C1 segment of cervical spinal cord (tissue), 14 donors: ENCODE data around the gene RNF227.

Experiments used
- DNase-seq, 14 donors: peaks; one replicate each; lab custom pipeline; 2025; lab: John Stamatoyannopoulos, UW

Gene RNF227

GRCh38 chr17:7930841-7931631 is 14.9 kb upstream of the RNF227 start:
- no peak for DNase-seq

GRCh38 chr17:7929158-7930023 is 13.3 kb upstream of the RNF227 start, which contains the start of gene KCNAB3:
Gene KCNAB3 (minus strand): TSS chr17:7929856. CDS start chr17:7929435, 421 bp downstream.
- DNase-seq: peak in 6 of 14 donors; percentile 13 to 83 (median 20)

GRCh38 chr17:7927596-7927995 is 11.5 kb upstream of the RNF227 start:
- no peak for DNase-seq

GRCh38 chr17:7922845-7923628 is 6.9 kb upstream of the RNF227 start:
- peak in 12 of 14 donors; percentile 12 to 68 (median 48) for DNase-seq

GRCh38 chr17:7922269-7922844 is 6.3 kb upstream of the RNF227 start:
- DNase-seq: peak in 1 of 14 donors; percentile 5

- no peak for DNase-seq
These were observed 719 bp upstream of the RNF227 start for GRCh38 chr17:7916808-7917207.

GRCh38 chr17:7916385-7916682 is 245 bp upstream of the RNF227 start:
- DNase-seq: peak in 1 of 14 donors; percentile 59

GRCh38 chr17:7915179-7915610 is 894 bp downstream of the RNF227 start:
- no peak for DNase-seq

- peak in 3 of 14 donors; percentile 5 to 9 (median 6) for DNase-seq
These were observed 3.1 kb downstream of the RNF227 start for GRCh38 chr17:7912927-7913524.

- DNase-seq: no peak
These were observed 5.0 kb downstream of the RNF227 start for GRCh38 chr17:7911116-7911515.

- DNase-seq: no peak
These were observed 5.4 kb downstream of the RNF227 start for GRCh38 chr17:7910711-7911110.

GRCh38 chr17:7910281-7910680 is 5.8 kb downstream of the RNF227 start:
- no peak for DNase-seq

- no peak for DNase-seq
These were observed 7.0 kb downstream of the RNF227 start for GRCh38 chr17:7909089-7909488.

GRCh38 chr17:7903154-7904103 is 12.7 kb downstream of the RNF227 start:
- no peak for DNase-seq

- DNase-seq: peak in 2 of 14 donors; percentile 13 to 24
These were observed 18.3 kb downstream of the RNF227 start for GRCh38 chr17:7897773-7898172.

GRCh38 chr17:7897090-7897489 is 19.0 kb downstream of the RNF227 start:
- DNase-seq: no peak

GRCh38 chr17:7894866-7895265 is 21.2 kb downstream of the RNF227 start:
- DNase-seq: no peak

- no peak for DNase-seq
These were observed 21.9 kb downstream of the RNF227 start for GRCh38 chr17:7894226-7894625.

GRCh38 chr17:7893187-7893880 is 22.8 kb downstream of the RNF227 start:
- no peak for DNase-seq
